CD14-positive monocyte (primary cell): Measurements from ENCODE around the gene GPR33. TPM values are rescaled to one million over a fixed set of nuclear protein-coding genes. Genes with fewer than 3 reads are reported as not detected.

Source experiments
- DNase-seq, 3 donors: peaks; one replicate each; pipeline ENCODE4 v3.0.0-alpha.2; 2011 to 2022
- H2AFZ ChIP-seq: 2 replicates; pipeline ENCODE4 v1.6.0; 2012; ENCODE audit warnings: mild to moderate bottlenecking, low read depth, low read length, inconsistent platforms; ENCODE audit not compliant: insufficient read depth, poor library complexity, severe bottlenecking
- H3K27ac ChIP-seq, 2 donors: 1 replicate in 1 of 2; 2 replicates in 1 of 2; pipeline ENCODE4 v1.5.1; 2012 to 2013; ENCODE audit warnings: low read length in 2 of 2, control low read depth in 1 of 2, inconsistent platforms in 1 of 2, low read depth in 1 of 2, mild to moderate bottlenecking in 1 of 2
- H3K27me3 ChIP-seq, 2 donors: one replicate each; pipeline versions ENCODE4 v1.6.0 to v1.6.1; 2011 to 2013; ENCODE audit warnings: low read length in 2 of 2; ENCODE audit not compliant: control insufficient read depth in 2 of 2, insufficient read depth in 2 of 2
- H3K36me3 ChIP-seq, 2 donors: replicated peaks in 1 of 2; 1 replicate in 1 of 2; 2 replicates in 1 of 2; pipeline versions ENCODE4 v1.5.1 to v1.6.1; 2012 to 2013; ENCODE audit warnings: low read length in 2 of 2, control low read depth in 1 of 2, inconsistent platforms in 1 of 2, mild to moderate bottlenecking in 1 of 2; ENCODE audit not compliant: insufficient read depth in 2 of 2, control insufficient read depth in 1 of 2
- H3K4me1 ChIP-seq, 2 donors: 1 replicate in 1 of 2; 2 replicates in 1 of 2; pipeline versions ENCODE4 v1.5.1 to v1.6.1; 2012 to 2013; ENCODE audit warnings: low read length in 2 of 2, control low read depth in 1 of 2, inconsistent platforms in 1 of 2, mild to moderate bottlenecking in 1 of 2, moderate library complexity in 1 of 2; ENCODE audit not compliant: insufficient read depth in 2 of 2, control insufficient read depth in 1 of 2
- H3K4me2 ChIP-seq: replicated peaks from 2 replicates; pipeline ENCODE3; 2012; ENCODE audit warnings: low read length, moderate library complexity, mild to moderate bottlenecking; ENCODE audit not compliant: poor library complexity, severe bottlenecking; ENCODE audit errors: extremely low read depth
- H3K4me3 ChIP-seq, 3 experiments: fragments of 200-600 bp in 1 of 3; sonication (generic) in 1 of 3; replicated peaks in 1 of 3; 1 replicate in 2 of 3; 2 replicates in 1 of 3; pipeline ENCODE4 v1.5.1; 2011 to 2013; ENCODE audit warnings: low read length in 3 of 3, mild to moderate bottlenecking in 3 of 3, control low read depth in 2 of 3, low read depth in 2 of 3, inconsistent platforms in 1 of 3, moderate library complexity in 1 of 3
- H3K79me2 ChIP-seq: 2 replicates; pipeline ENCODE4 v1.6.0; 2012; ENCODE audit warnings: mild to moderate bottlenecking, control low read depth, inconsistent platforms, low read length, moderate library complexity; ENCODE audit not compliant: insufficient read depth
- H3K9ac ChIP-seq: 2 replicates; pipeline ENCODE4 v1.6.0; 2017; ENCODE audit warnings: low read length, mild to moderate bottlenecking; ENCODE audit not compliant: insufficient read depth, poor library complexity, severe bottlenecking
- H3K9me3 ChIP-seq, 2 donors: replicated peaks in 1 of 2; 1 replicate in 1 of 2; 2 replicates in 1 of 2; pipeline versions ENCODE4 v1.5.1 to v1.6.1; 2012 to 2013; ENCODE audit warnings: low read length in 2 of 2, control low read depth in 1 of 2; ENCODE audit not compliant: control insufficient read depth in 1 of 2, insufficient read depth in 1 of 2
- H4K20me1 ChIP-seq: 2 replicates; pipeline ENCODE4 v1.6.0; 2012; ENCODE audit warnings: mild to moderate bottlenecking, low read length, control low read depth, moderate library complexity; ENCODE audit not compliant: insufficient read depth
- H3K27ac Mint-ChIP-seq, 7 donors: one replicate each; pipeline ENCODE4 v1.8.0; 2020; ENCODE audit warnings: mild to moderate bottlenecking in 7 of 7, mixed read lengths in 7 of 7, moderate library complexity in 6 of 7, inconsistent platforms in 2 of 7
- H3K27me3 Mint-ChIP-seq, 3 donors: one replicate each; pipeline ENCODE4 v1.8.0; 2021 to 2022; ENCODE audit warnings: low read depth in 3 of 3, mild to moderate bottlenecking in 3 of 3, mixed read lengths in 3 of 3, moderate library complexity in 3 of 3, inconsistent platforms in 1 of 3
- H3K36me3 Mint-ChIP-seq, 2 donors: one replicate each; pipeline ENCODE4 v1.8.0; 2020; ENCODE audit warnings: mixed read lengths in 2 of 2, inconsistent platforms in 1 of 2, mild to moderate bottlenecking in 1 of 2
- H3K4me1 Mint-ChIP-seq: one replicate; pipeline ENCODE4 v1.8.0; 2020; ENCODE audit warnings: mild to moderate bottlenecking, mixed read lengths
- H3K4me3 Mint-ChIP-seq, 2 donors: one replicate each; pipeline ENCODE4 v1.8.0; 2020; ENCODE audit warnings: mild to moderate bottlenecking in 2 of 2, mixed read lengths in 2 of 2, moderate library complexity in 1 of 2
- H3K9me3 Mint-ChIP-seq, 7 donors: one replicate each; pipeline ENCODE4 v1.8.0; 2020 to 2022; ENCODE audit warnings: mixed read lengths in 7 of 7, mild to moderate bottlenecking in 6 of 7, moderate library complexity in 6 of 7, inconsistent platforms in 2 of 7
- WGBS: methylation state at CpG from one replicate; pipeline ENCODE4 v1.1.5; 2013; ENCODE audit warnings: missing lambda C conversion rate; ENCODE audit not compliant: insufficient coverage; 5-methylcytosine and 5-hydroxymethylcytosine counted together
- intact Hi-C, 2 donors: fragments of 100-400 bp; cut with micrococcal nuclease; formaldehyde crosslinking; loops; one replicate each; pipeline versions ENCODE4 v1.15.0 to v1.15.1; 2023
- polyA plus RNA-seq, 3 donors: library from polyadenylated mRNA; depleted of rRNA in 1 of 3; unstranded in 2 of 3; stranded (reverse) in 1 of 3; fragments of 300-500 nt in 2 of 3; fragments of >200 nt in 1 of 3; fragmentation: Illumina TruSeq in 2 of 3; gene quantifications; 1 replicate in 2 of 3; 2 replicates in 1 of 3; pipeline ENCODE4 v1.2.3, GENCODE V29; 2012 to 2021
- TF ChIP-seq, protein P1 (sequence below): fragments of 200-600 bp; IDR thresholded peaks from one replicate; pipeline ENCODE4 v1.8.0; 2022; ENCODE audit warnings: antibody characterized with exemption, mild to moderate bottlenecking

The GPR33 gene
- polyA plus RNA-seq, 3 donors: 0.15 to 0.53 (median 0.28) TPM

DNA sequence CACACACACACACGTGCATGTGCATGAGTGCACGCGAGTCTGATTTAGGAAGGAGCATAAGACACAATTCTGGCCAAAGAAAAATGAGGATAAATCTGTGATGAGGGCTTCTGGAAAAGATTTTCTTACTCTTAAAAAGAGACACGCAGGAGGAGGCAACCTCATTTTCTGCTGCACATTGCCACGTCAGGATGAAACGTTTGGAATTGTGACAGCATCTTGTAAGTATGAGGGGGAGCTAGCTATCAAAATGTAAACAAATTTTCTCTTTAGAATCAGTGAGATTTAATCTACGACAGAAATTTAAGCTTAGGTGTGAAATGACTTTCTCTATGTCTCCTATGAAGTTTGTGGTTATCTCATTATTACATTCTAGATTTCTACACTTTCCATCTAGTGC is 42.3 kb upstream of the GPR33 start:
- Mint-ChIP-seq H3K4me1 (no peaks in the 10 kb centered on the region), H3K9me3 (peaks cover 0 to 8% (median 2%) of the 10 kb centered on the region in 7 donors), H3K27me3 (peaks cover 3 to 7% (median 3%) of the 10 kb centered on the region in 3 donors), H3K4me3 (no peak overlapping the region), H3K27ac (no peak overlapping the region), H3K36me3 (no peaks in the 10 kb centered on the region)
- H3K9me3 ChIP-seq: no peaks in the 10 kb centered on the region
- no peak overlapping the region for H3K27ac ChIP-seq
- no peak for DNase-seq
- no CpG with 5 or more reads among the region's 7 CpGs for WGBS
- H3K4me2 ChIP-seq: no peak overlapping the region
- H3K4me1 ChIP-seq: no peaks in the 10 kb centered on the region
- H3K36me3 ChIP-seq: no peaks in the 10 kb centered on the region
- no peak overlapping the region for H3K4me3 ChIP-seq
- intact Hi-C loops: no loop called here
- H2AFZ ChIP-seq: no peak overlapping the region
- H3K9ac ChIP-seq: no peak overlapping the region
- no peaks in the 10 kb centered on the region for H3K27me3 ChIP-seq
- no peaks in the 10 kb centered on the region for H3K79me2 ChIP-seq
- H4K20me1 ChIP-seq: no peaks in the 10 kb centered on the region
- TF ChIP-seq, protein P1, sequence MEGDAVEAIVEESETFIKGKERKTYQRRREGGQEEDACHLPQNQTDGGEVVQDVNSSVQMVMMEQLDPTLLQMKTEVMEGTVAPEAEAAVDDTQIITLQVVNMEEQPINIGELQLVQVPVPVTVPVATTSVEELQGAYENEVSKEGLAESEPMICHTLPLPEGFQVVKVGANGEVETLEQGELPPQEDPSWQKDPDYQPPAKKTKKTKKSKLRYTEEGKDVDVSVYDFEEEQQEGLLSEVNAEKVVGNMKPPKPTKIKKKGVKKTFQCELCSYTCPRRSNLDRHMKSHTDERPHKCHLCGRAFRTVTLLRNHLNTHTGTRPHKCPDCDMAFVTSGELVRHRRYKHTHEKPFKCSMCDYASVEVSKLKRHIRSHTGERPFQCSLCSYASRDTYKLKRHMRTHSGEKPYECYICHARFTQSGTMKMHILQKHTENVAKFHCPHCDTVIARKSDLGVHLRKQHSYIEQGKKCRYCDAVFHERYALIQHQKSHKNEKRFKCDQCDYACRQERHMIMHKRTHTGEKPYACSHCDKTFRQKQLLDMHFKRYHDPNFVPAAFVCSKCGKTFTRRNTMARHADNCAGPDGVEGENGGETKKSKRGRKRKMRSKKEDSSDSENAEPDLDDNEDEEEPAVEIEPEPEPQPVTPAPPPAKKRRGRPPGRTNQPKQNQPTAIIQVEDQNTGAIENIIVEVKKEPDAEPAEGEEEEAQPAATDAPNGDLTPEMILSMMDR: no peak

DNA sequence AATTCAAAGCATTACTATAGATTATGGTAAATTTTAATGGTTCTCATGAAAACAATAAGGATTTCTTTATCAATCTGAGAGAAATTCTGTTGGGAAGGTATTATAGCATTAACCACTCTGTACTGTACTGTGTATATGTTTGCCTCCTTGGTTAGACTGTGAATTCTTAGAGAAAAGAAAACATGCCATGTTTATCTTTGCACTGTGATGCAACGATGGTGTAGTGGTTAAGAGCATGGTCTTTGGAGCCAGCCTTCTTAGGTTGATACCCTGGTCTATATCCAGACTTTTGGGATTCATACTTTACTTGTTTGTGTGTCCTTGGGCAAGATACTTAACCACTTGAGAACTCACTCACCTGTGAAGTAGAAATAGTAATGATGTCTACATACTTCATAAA is 41.2 kb upstream of the GPR33 start:
- H3K4me3 Mint-ChIP-seq: no peak overlapping the region
- H3K9me3 Mint-ChIP-seq: peaks cover 0 to 8% (median 1%) of the 10 kb centered on the region in 7 donors
- DNase-seq: no peak
- intact Hi-C loops: no loop called here
- no peak overlapping the region for H3K9ac ChIP-seq
- no CpG with 5 or more reads among the region's 1 CpG for WGBS
- no peaks in the 10 kb centered on the region for H4K20me1 ChIP-seq
- no peaks in the 10 kb centered on the region for H3K36me3 Mint-ChIP-seq
- no peaks in the 10 kb centered on the region for H3K4me1 ChIP-seq
- no peaks in the 10 kb centered on the region for H3K4me1 Mint-ChIP-seq
- no peak overlapping the region for H3K27ac Mint-ChIP-seq
- H3K27me3 ChIP-seq: no peaks in the 10 kb centered on the region
- no peaks in the 10 kb centered on the region for H3K36me3 ChIP-seq
- peaks cover 3 to 7% (median 3%) of the 10 kb centered on the region in 3 donors for H3K27me3 Mint-ChIP-seq
- H3K4me2 ChIP-seq: no peak overlapping the region
- H3K4me3 ChIP-seq: no peak overlapping the region
- H3K27ac ChIP-seq: no peak overlapping the region
- TF ChIP-seq, protein P1: no peak
- H3K9me3 ChIP-seq: no peaks in the 10 kb centered on the region
- no peaks in the 10 kb centered on the region for H3K79me2 ChIP-seq
- no peak overlapping the region for H2AFZ ChIP-seq
